ENCODE data around the gene FMN1. TPM values are rescaled to one million over a fixed set of nuclear protein-coding genes. Genes with fewer than 3 reads are reported as not detected.

The FMN1 gene
- polyA plus RNA-seq, 2 of the 4 experiments (the other 2 are of a cell fraction): 0.53 to 2.2 TPM

GRCh38 chr15:33132722-33133345, 61.7 kb downstream of the FMN1 start:
- Histone ChIP-seq H3K4me3 (no peak overlapping the region), H3K4me2 (no peak overlapping the region), H3K9me3 (no peaks in the 10 kb centered on the region), H3K27ac (no peak overlapping the region), H3K4me1 (no peaks in the 10 kb centered on the region; the same call in 2 of the 3 replicates)
- CTCF ChIA-PET: interaction anchor here (0.6 to 16.2 kb wide), 62 partner anchors 11 to 669 kb away, joined by 3 to 346 read pairs (median 5); partner anchors contain the start of gene FMN1
- 41% methylated on average over 3 of the region's 3 CpGs for WGBS (ENCODE audit: missing lambda C conversion rate)
- DNase-seq (ENCODE audit: low read depth in 1 of 2, low spot score in 1 of 2) (peak; percentile 65 to 74), FAIRE-seq (peak; percentile 98), ATAC-seq (peak; percentile 94 to 98)
- TF ChIP-seq USF2 (IDR thresholded peaks at IDR 0.05) (no peak), HES2 (IDR thresholded peaks at IDR 0.05) (no peak), HEYL (CRISPR knock-in tag; IDR thresholded peaks at IDR 0.05) (no peak), TP53 (CRISPR knock-in tag; IDR thresholded peaks at IDR 0.05) (no peak), NFE2L2 (conservative IDR thresholded peaks at IDR 0.05; ENCODE audit: low read length) (no peak), BHLHE40 (IDR thresholded peaks at IDR 0.05; ENCODE audit: low read depth, low read length) (no peak), E2F6 (IDR thresholded peaks at IDR 0.05; ENCODE audit: borderline replicate concordance, low read depth) (no peak), KDM5A (IDR thresholded peaks at IDR 0.05) (no peak), MAX (IDR thresholded peaks at IDR 0.05) (no peak), ESRRA (IDR thresholded peaks at IDR 0.05; ENCODE audit: borderline replicate concordance, low read length) (no peak), CTCF (IDR thresholded peaks at IDR 0.05) (peak; percentile 91), HMGXB4 (CRISPR knock-in tag; IDR thresholded peaks at IDR 0.05; ENCODE audit: borderline replicate concordance) (no peak), SMC3 (IDR thresholded peaks at IDR 0.05) (peak; percentile 85), MYC (IDR thresholded peaks at IDR 0.05; ENCODE audit: borderline replicate concordance, low read length) (no peak), RAD21 (conservative IDR thresholded peaks at IDR 0.05 in 1 of 2, IDR thresholded peaks at IDR 0.05 in 1 of 2) (peak; percentile 92 to 95), CHD4 (IDR thresholded peaks at IDR 0.05; ENCODE audit: borderline replicate concordance) (no peak)
- POLR2A ChIA-PET: no interaction called here

GRCh38 chr15:33132233-33132580, 62.3 kb downstream of the FMN1 start:
- ATAC-seq (no peak; a peak in 1 of 6 replicates), DNase-seq (ENCODE audit: low read depth in 1 of 2, low spot score in 1 of 2) (no peak), FAIRE-seq (no peak)
- Histone ChIP-seq H3K4me1 (no peaks in the 10 kb centered on the region; the same call in 2 of the 3 replicates), H3K27ac (no peak overlapping the region), H3K9me3 (no peaks in the 10 kb centered on the region), H3K4me2 (no peak overlapping the region), H3K4me3 (no peak overlapping the region)
- WGBS (ENCODE audit: missing lambda C conversion rate): 45% methylated on average over 3 of the region's 3 CpGs
- ChIA-PET CTCF (interaction anchor here (0.6 to 16.2 kb wide), 55 partner anchors 10 to 669 kb away, joined by 3 to 346 read pairs (median 5); partner anchors contain the start of gene FMN1), POLR2A (no interaction called here)
- TF ChIP-seq E2F6 (IDR thresholded peaks at IDR 0.05; ENCODE audit: borderline replicate concordance, low read depth) (no peak), NR3C1 (IDR thresholded peaks at IDR 0.05) (no peak), CEBPB (IDR thresholded peaks at IDR 0.05) (no peak), HDAC2 (IDR thresholded peaks at IDR 0.05) (no peak), EP300 (IDR thresholded peaks at IDR 0.05) (no peak), BCL3 (IDR thresholded peaks at IDR 0.05) (no peak), FOXS1 (CRISPR knock-in tag; IDR thresholded peaks at IDR 0.05) (no peak), TP53 (CRISPR knock-in tag; IDR thresholded peaks at IDR 0.05) (no peak), CBX8 (IDR thresholded peaks at IDR 0.05) (no peak), EHMT2 (IDR thresholded peaks at IDR 0.05; ENCODE audit: low read depth) (no peak), HOXA7 (CRISPR knock-in tag; IDR thresholded peaks at IDR 0.05) (no peak), HMGXB4 (CRISPR knock-in tag; IDR thresholded peaks at IDR 0.05; ENCODE audit: borderline replicate concordance) (no peak), POLR2A (IDR thresholded peaks at IDR 0.05; ENCODE audit: low read length) (no peak), PBX3 (IDR thresholded peaks at IDR 0.05) (no peak)

Measured in A549 (cell line).